NCI-H1694 (cell line): ENCODE results near the gene MORN3.

ENCODE experiments used
- DNase-seq: peaks from one replicate; lab custom pipeline; 2025; lab: John Stamatoyannopoulos, UW

The MORN3 gene

GRCh38 chr12:121602766-121603165, 66.7 kb downstream of the MORN3 start:
- no peak for DNase-seq

GRCh38 chr12:121600702-121601336, 68.6 kb downstream of the MORN3 start:
- DNase-seq = no peak
